ENCODE measurements around the gene MDM4.
"Not testable (repeated sequence)": the region's sequence is repeated elsewhere in the genome, so short reads cannot be mapped to it uniquely, and the experiment has no call there.

MDM4 gene

GRCh38 chr1:204493145-204493983, 22.8 kb upstream of the MDM4 start:
- DNase-seq: peak in 1 of 2 experiments; percentile 93

GRCh38 chr1:204493984-204494280, 22.3 kb upstream of the MDM4 start:
- DNase-seq: peak; percentile 69 to 93

GRCh38 chr1:204494281-204495077, 21.7 kb upstream of the MDM4 start, which contains the start of gene PIK3C2B:
Gene PIK3C2B (minus strand): TSS chr1:204494805. CDS start chr1:204469802, 25,003 bp downstream.
- peak; percentile 90 to 92 for DNase-seq

- no peak for DNase-seq
These were observed 21.0 kb upstream of the MDM4 start for GRCh38 chr1:204495078-204495753.

GRCh38 chr1:204495777-204496176, 20.4 kb upstream of the MDM4 start:
- DNase-seq: no peak

GRCh38 chr1:204498981-204499380, 17.2 kb upstream of the MDM4 start:
- no peak for DNase-seq

GRCh38 chr1:204499511-204500468, 16.4 kb upstream of the MDM4 start:
- DNase-seq: no peak

GRCh38 chr1:204502241-204502640, 14.0 kb upstream of the MDM4 start:
- DNase-seq: no peak

GRCh38 chr1:204503122-204503912, 12.9 kb upstream of the MDM4 start:
- peak; percentile 87 to 88 for DNase-seq

GRCh38 chr1:204503913-204504519, 12.2 kb upstream of the MDM4 start:
- DNase-seq: no peak

GRCh38 chr1:204505674-204506200, 10.5 kb upstream of the MDM4 start:
- no peak for DNase-seq

- DNase-seq: peak; percentile 90 to 99
These were observed 9.8 kb upstream of the MDM4 start for GRCh38 chr1:204506201-204506968.

- DNase-seq: peak; percentile 93 to 100
These were observed 9.3 kb upstream of the MDM4 start for GRCh38 chr1:204506969-204507316.

- no peak for DNase-seq
These were observed 8.7 kb upstream of the MDM4 start for GRCh38 chr1:204507317-204508105.

GRCh38 chr1:204509186-204509635, 7.0 kb upstream of the MDM4 start:
- no peak for DNase-seq

GRCh38 chr1:204511366-204511765, 4.8 kb upstream of the MDM4 start:
- no peak for DNase-seq

- no peak for DNase-seq
These were observed 3.0 kb upstream of the MDM4 start for GRCh38 chr1:204513117-204513716.

- no peak for DNase-seq
These were observed 1.4 kb upstream of the MDM4 start for GRCh38 chr1:204514828-204515227.

- DNase-seq: not testable (repeated sequence)
These were observed 1.2 kb downstream of the MDM4 start for GRCh38 chr1:204517382-204517781.

Measured in NCI-H187 (cell line).